Measurements from ENCODE around the gene BCL2L13. TPM values are rescaled to one million over a fixed set of nuclear protein-coding genes. Genes with fewer than 3 reads are reported as not detected.
A peak's percentile ranks its signal among the peaks of the same experiment; 100 is the strongest.

Gene BCL2L13
- total RNA-seq, 1 donor from 2014 or later = 60.1 TPM

GRCh38 chr22:17705951-17706900 is 67.7 kb downstream of the BCL2L13 start:
- peak; percentile 87 for DNase-seq (ENCODE audit: extremely low spot score, unreplicated experiment)
- no peak for TF ChIP-seq CTCF (IDR thresholded peaks at IDR 0.05)
- Mint-ChIP-seq H3K9me3 (ENCODE audit: unreplicated experiment) (no peaks in the 10 kb centered on the region), H3K4me1 (ENCODE audit: unreplicated experiment) (peaks cover 43% of the 10 kb centered on the region), H3K4me3 (ENCODE audit: unreplicated experiment) (peak overlapping the region; percentile 86), H3K36me3 (ENCODE audit: unreplicated experiment) (peaks cover 4% of the 10 kb centered on the region), H3K27me3 (ENCODE audit: unreplicated experiment) (no peaks in the 10 kb centered on the region), H3K27ac (ENCODE audit: unreplicated experiment) (peak overlapping the region; percentile 95)

GRCh38 chr22:17706947-17707346 is 68.4 kb downstream of the BCL2L13 start:
- H3K27ac Mint-ChIP-seq (ENCODE audit: unreplicated experiment) = peak overlapping the region; percentile 95
- peaks cover 9% of the 10 kb centered on the region for H3K36me3 Mint-ChIP-seq (ENCODE audit: unreplicated experiment)
- no peak for DNase-seq (ENCODE audit: extremely low spot score, unreplicated experiment)
- no peaks in the 10 kb centered on the region for H3K9me3 Mint-ChIP-seq (ENCODE audit: unreplicated experiment)
- H3K4me1 Mint-ChIP-seq (ENCODE audit: unreplicated experiment) = peaks cover 48% of the 10 kb centered on the region
- peak overlapping the region; percentile 86 for H3K4me3 Mint-ChIP-seq (ENCODE audit: unreplicated experiment)
- no peaks in the 10 kb centered on the region for H3K27me3 Mint-ChIP-seq (ENCODE audit: unreplicated experiment)
- TF ChIP-seq CTCF (IDR thresholded peaks at IDR 0.05) = no peak

GRCh38 chr22:17707526-17707925 is 69.0 kb downstream of the BCL2L13 start:
- Mint-ChIP-seq H3K27me3 (ENCODE audit: unreplicated experiment) (no peaks in the 10 kb centered on the region), H3K9me3 (ENCODE audit: unreplicated experiment) (no peaks in the 10 kb centered on the region), H3K27ac (ENCODE audit: unreplicated experiment) (peak overlapping the region; percentile 95), H3K4me1 (ENCODE audit: unreplicated experiment) (peaks cover 54% of the 10 kb centered on the region), H3K4me3 (ENCODE audit: unreplicated experiment) (peak overlapping the region; percentile 86), H3K36me3 (ENCODE audit: unreplicated experiment) (peaks cover 9% of the 10 kb centered on the region)
- no peak for TF ChIP-seq CTCF (IDR thresholded peaks at IDR 0.05)
- DNase-seq (ENCODE audit: extremely low spot score, unreplicated experiment) = no peak

- no peaks in the 10 kb centered on the region for H3K27me3 Mint-ChIP-seq (ENCODE audit: unreplicated experiment)
- no peak overlapping the region for H3K4me3 Mint-ChIP-seq (ENCODE audit: unreplicated experiment)
- no peaks in the 10 kb centered on the region for H3K9me3 Mint-ChIP-seq (ENCODE audit: unreplicated experiment)
- peaks cover 12% of the 10 kb centered on the region for H3K36me3 Mint-ChIP-seq (ENCODE audit: unreplicated experiment)
- no peak for DNase-seq (ENCODE audit: extremely low spot score, unreplicated experiment)
- TF ChIP-seq CTCF (IDR thresholded peaks at IDR 0.05) = no peak
- peaks cover 54% of the 10 kb centered on the region for H3K4me1 Mint-ChIP-seq (ENCODE audit: unreplicated experiment)
- H3K27ac Mint-ChIP-seq (ENCODE audit: unreplicated experiment) = peak overlapping the region; percentile 18
These were observed 71.5 kb downstream of the BCL2L13 start for GRCh38 chr22:17710023-17710422.

GRCh38 chr22:17712441-17712840 is 73.9 kb downstream of the BCL2L13 start:
- no peak for DNase-seq (ENCODE audit: extremely low spot score, unreplicated experiment)
- TF ChIP-seq CTCF (IDR thresholded peaks at IDR 0.05) = no peak
- peak overlapping the region; percentile 35 for H3K27ac Mint-ChIP-seq (ENCODE audit: unreplicated experiment)

More at GRCh38 chr22:17712441-17712840, 73.9 kb downstream of the BCL2L13 start:
- Mint-ChIP-seq H3K27me3 (ENCODE audit: unreplicated experiment) (no peaks in the 10 kb centered on the region), H3K9me3 (ENCODE audit: unreplicated experiment) (no peaks in the 10 kb centered on the region), H3K4me1 (ENCODE audit: unreplicated experiment) (peaks cover 58% of the 10 kb centered on the region), H3K36me3 (ENCODE audit: unreplicated experiment) (peaks cover 14% of the 10 kb centered on the region), H3K4me3 (ENCODE audit: unreplicated experiment) (no peak overlapping the region)

Measured in osteocyte (in vitro differentiated cells).